GM19467 (cell line): Measurements from ENCODE around the gene OIP5.
A peak's percentile ranks its signal among the peaks of the same experiment; 100 is the strongest.
"Not testable (repeated sequence)": the region's sequence is repeated elsewhere in the genome, so short reads cannot be mapped to it uniquely, and the experiment has no call there.

Source experiments
- ATAC-seq: cut with Tn5 transposase; IDR thresholded peaks from one replicate; pipeline ENCODE4 v1.9.1; 2021; ENCODE audit warnings: mild to moderate bottlenecking, moderate library complexity; ENCODE audit not compliant: unreplicated experiment

Gene OIP5

DNA sequence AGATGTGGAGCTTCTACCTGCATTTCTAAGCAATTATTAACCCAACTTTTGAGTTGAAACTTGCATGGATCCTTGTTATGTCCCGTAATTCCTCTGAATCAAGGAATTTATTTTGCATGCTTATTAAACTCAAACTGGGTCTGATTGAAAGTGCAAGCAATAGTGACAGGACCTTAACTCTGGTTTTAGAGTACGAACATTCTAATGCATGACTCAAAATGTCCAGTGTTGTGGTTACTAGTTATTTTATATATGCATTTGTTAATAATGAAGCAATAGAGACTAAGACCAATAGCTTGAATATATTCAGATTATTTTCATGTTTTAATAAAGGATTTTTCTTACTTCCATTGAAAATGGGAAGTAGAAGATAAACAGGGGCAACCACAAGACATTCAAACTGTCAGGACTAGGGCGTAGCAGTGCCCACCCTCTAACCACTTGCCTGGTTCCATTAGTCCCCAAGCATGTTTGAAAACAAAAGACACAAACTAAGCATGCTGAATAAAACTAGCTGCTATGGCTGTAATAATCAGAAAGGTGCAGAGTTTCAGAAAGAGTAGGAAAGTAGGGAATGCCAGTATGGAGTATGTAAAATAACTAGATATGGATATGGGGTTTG lies 28.1 kb downstream of the OIP5 start:
- no peak for ATAC-seq

DNA sequence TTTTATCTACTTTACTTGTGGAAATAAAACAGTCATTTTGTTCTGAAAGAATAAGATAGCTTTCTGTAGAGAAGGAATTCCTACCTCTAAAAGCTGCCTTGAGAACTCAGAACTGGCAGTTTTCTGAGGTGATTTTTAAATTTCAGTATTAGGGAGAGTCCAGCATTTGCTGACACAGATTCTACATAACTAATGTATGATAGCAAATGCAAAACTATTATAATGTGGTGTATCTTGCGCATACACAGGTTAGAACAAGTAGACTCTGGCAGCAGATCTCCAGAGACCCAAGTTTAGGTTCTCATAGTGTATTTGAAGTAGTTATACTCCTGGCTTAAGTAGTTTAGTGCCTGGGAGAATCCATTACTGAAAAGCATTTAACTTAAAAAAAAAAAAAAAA lies 30.8 kb downstream of the OIP5 start:
- ATAC-seq, result no peak

DNA sequence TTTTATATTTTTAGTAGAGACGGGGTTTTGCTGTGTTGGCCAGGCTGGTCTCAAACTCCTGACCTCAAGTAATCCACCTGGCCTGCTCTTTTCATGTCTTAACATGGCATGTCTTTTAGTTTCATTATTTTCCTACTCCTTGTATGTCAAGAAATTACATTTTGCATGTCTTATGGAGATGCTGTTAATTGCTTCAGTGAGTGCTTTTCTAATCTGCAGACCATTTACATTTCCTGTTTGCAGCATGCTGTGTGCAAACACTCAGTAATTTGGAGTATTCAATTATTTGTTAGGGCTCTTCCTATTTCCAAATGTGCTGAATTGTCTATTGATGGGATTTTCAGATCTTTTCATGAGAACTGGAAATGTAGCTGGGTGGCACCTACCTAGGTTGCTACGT lies 31.3 kb downstream of the OIP5 start:
- not testable (repeated sequence) for ATAC-seq

DNA sequence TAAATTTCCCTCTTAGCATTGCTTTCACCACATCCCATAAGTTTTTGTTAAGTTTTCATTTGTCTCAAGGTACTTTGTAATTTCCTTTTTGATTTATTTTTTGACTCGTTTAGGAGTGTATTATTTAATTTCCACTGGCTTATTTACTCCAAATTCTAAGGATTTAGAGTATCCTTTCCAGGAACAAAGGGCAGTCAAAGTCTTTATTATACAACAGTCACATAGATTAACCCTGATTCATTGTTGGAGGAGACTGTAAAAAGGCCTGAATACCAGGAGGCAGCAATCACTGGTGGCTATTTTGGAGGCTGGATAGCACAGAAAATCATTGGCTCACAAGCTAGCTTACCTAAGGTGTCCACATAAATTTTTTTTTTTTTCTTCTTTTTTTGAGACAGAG lies 39.9 kb downstream of the OIP5 start:
- ATAC-seq, result no peak

DNA sequence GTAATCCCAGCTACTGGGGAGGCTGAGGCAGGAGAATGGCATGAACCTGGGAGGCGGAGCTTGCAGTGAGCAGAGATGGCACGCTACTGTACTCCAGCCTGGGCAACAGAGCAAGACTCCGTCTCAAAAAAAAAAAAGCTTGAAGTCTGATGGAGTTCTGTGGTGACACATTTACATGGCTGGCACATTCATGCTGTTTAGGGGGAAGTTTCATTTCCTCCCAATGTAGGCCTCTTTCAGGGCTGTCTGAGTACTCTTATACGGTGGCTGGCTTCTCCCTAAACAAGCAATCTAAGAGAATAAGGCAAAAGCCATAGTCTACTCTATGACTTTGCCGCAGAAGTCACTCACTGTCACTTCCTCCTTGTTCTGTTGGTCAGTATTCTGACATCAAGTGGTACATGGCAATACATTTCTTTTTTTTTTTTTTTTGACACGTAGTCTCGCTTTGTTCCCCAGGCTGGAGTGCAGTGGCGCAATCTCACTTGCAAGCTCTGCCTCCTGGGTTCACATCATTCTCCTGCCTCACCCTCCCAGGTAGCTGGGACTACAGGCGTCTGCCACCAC lies 41.2 kb downstream of the OIP5 start:
- ATAC-seq, result peak; percentile 60

DNA sequence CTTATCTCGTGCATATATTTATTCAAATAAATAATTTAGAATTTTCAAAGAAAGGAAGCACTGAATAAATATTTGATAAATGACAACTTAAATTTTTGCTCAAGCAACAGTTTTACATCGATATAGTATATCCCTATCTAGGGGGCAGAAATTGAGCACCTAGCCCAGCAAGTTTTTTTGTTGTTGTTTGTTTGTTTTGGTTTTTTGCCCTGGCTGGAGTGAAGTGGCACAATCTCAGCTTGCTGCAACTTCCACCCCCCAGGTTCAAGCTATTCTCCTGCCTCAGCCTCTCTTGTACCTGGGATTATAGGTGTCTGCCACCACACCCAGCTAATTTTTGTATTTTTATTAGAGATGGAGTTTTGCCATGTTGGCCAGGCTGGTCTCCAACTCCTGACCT lies 42.4 kb downstream of the OIP5 start:
- no peak for ATAC-seq

DNA sequence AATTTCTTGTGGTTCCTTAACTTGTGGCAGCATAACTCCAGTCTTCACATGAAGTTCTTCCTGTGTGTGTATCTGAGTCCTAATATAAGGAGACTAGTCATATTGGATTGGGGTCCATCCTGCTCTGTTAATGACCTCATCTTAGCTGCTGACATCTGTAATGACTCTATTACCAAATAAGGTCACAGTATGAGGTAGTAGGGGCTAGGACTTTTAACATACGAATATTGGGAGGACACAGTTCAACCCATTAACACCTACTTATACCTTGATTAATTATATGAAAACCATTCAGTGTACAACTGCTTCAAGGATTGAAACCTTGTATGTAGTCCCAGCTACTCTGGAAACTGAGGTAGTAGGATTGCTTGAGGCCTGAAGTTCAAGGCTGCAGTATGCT lies 43.9 kb downstream of the OIP5 start:
- ATAC-seq, result no peak

DNA sequence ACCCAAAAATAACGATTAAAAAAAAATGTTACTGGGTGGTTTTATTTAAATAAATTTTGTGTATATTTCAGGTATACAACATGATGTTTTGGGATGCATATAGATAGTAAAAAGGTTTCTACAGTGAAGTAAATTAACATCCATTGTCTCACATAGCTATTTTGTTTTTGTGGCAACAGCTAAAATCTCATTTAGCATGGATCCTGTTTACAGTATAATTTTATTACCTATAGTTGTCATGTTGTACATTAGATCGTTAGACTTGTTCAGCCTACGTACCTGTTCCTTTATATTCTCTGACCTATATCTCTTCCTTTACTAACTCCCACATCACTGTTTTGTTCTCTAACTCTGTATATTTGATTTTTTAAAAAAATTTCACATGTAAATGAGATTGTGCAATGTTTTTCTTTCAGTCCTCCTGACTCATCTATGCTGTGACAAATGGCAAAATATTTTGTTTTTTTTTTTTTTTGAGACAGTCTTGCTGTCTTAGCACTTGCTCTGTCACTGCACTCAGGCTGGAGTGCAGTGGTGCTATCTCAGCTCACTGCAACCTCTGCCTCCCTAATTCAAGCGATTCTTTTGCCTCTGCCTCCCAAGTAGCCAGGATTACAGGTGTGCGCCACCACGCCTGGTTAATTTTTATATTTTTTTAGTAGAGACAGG lies 45.6 kb downstream of the OIP5 start:
- no peak for ATAC-seq

DNA sequence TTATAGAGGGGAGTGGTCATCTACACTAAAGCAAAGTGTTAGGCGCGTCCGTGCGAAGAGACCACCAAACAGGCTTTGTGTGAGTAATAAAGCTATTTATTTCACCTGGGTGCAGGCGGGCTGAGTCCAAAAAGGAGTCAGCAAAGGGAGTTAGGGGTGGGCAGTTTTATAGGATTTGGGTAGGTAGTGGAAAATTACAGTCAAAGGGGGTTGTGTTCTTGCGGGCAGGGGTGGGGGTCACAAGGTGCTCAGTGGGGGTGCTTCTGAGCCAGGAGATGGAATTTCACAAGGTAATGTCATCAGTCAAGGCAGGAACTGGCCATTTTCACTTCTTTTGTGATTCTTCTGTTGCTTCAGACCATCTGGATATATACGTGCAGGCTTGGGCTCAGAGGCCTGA lies 47.1 kb downstream of the OIP5 start:
- no peak for ATAC-seq

DNA sequence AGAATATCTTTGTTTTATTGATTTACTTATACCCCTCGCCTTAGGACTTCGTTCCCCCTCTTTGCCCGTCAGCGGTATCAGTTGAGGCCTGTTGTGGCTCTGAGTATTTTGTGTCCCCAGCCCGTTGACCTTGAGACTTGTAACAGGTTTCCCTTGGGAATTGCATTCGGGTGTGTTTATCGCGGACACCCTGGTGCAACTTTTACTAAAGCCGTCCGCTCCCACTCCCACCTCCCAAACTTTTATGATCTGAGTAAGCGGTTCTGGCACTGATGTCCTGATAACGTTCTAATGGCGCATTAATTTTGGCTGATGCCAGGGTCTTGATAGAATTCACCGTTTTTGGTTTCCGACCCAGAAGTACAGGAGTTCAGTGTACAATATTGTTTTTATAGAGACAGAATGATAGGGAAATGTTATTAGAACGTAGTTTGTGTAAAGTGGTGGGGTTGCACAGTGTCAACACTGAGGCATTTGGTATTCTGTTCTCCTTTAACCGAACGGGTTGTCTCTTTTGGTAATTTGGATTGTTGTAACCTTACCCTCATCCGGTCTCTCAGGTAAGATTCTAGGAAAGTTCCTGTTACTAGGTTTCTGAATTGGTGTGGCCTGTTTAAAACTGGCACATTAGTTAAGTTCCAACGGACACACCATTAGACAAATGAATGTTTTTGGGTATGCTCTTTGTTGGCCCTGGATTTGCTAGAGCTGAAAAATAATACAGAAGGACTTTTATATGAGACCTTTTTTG lies 47.8 kb downstream of the OIP5 start:
- ATAC-seq, result no peak

DNA sequence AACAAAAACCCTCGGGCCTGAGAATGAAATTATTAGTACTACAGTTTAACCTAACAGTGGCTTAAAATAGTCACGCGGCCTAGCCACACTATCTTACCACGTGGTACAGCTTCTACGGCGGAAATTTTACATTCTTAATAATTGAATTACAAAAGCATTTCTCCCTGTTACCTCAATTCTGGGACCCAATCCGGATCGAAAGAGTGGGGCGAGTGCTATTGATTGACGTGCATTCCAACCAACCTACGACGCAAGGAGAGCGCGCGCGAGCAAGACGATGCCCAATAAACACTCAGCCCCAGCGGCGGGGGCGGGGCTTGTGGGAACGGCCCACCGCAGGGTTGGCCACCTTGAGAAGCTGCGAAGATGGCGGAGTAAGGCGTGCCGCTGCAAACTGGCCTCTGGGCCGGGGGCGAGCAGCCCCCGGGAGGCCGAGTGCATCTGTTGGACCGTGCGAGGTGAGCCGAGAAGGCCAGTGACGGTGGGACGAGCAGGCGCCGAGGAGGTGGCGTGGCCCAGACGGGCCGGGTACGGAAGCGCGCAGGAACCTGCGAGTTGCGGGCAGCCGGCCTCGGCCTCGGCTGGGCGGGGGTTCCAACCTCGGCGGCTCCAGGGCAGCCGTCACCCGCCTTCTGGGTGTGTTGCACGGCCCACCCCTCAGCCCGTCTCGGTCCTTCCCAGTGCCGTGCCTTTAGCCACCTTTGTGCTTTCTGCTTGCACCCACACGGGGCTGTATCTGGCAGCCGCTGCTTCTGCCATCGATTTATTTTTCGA lies 48.6 kb downstream of the OIP5 start:
- ATAC-seq, result peak; percentile 90

DNA sequence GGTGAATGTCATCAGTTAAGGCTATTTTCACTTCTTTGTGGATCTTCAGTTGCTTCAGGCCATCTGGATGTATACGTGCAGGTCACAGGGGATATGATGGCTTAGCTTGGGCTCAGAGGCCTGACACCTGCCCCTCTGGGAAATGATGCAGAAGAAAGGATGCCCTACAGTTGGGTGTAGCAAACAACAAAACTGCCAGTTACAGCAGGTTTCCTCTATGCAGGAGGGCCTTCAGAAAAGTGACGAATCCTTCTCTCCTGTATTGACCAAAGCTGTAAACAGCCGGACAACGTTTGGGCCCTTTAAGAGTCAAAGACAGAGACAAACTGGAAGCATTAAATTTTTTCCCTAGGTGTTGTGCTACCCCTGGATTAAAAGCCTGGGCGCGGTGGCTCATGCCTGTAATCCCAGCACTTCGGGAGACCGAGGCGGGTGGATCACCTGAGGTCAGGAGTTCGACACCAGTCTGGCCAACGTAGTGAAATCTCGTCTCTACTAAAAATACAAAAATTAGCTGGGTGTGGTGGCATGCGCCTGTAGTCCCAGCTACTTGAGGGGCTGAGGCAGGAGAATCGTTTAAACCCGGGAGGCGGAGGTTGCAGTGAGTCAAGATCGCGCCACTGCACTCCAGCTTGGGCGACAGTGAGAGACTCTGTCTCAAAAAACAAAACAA lies 49.3 kb downstream of the OIP5 start:
- not testable (repeated sequence) for ATAC-seq

DNA sequence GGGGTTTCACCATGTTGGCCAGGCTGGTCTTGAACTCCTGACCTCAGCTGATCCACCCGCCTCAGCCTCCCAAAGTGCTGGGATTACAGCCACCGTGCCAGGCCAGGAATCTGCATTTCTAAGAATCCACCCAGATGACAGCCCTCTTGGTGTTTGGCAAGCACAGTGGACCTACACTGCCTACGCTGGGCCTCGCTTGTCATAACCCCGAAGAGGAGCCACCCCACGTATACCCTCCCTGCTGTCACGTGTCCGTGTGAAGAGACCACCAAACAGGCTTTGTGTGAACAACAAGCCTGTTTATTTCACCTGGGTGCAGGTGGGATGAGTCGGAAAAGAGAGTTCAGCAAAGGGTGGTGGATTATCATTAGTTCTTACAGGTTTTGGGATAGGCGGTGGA lies 50.0 kb downstream of the OIP5 start:
- ATAC-seq, result not testable (repeated sequence)

DNA sequence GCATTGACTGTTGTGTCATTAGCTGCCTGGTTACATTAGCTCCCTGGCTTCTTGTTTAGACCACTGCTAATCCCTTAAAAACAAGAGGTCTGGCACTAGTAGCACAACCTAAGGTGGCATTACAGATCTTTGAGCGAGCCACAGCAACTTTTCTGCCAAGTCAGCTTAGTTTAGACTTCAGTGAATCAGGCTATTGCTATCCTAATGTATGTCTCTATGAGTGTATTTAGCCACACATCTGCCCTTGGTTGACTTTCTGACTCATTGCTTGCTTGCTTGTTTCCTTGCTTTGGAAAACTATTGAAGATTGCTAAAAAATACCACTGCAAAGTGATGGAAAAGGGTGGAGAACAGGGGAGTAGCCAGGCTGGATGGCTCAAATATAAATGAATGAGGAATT lies 51.2 kb downstream of the OIP5 start:
- ATAC-seq, result no peak

DNA sequence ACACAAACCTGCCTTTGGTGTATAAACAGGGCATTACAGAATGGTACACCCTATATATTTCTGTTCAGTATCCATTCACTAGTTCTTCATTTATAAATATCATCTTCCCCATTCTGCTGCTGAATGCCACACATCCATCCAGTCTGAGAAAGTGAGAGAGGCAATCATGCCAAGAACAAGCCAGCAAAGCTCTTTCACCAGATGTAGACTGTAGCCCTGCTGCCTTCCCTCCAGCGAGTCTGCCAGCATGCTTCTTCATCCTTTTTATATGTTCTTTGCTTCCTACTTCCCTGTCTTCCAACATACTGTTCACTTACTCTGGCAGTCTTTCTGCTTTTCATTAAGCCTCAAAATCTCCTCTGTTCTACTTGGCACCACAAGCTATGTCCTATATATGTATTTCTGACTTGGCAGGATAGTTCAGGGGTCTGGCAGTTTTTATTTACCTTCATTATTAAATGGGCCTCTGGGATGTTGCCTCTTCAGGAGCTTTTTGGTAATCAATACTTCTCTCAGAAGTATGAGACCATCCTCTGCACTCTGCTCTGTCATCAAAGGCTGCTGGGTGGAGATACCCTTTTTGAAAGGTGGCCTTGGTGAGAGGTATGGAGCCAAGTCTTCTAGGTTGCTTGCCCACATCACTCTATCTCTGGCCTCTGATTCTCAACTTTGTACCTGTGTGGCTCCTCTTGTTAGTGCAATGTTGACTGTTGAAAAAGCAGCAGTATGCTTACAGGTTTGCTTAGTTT lies 52.7 kb downstream of the OIP5 start:
- no peak for ATAC-seq

DNA sequence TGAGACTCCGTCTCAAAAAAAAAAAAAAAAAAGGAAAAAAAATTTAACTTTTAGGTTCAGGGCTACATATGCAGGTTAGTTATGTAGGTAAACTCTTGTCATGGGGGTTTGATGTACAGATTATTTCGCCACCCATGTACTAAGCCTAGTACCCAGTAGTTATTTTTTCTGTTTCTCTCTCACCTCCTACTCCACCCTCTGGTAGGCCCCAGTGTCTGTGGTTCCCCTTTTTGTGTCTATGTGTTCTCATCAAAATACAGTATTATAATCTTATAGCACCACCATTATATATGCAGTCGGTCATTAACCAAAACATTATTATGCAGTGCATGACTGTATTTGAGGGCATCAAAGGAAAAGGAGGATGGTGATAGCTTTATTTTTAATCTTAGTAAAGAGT lies 54.1 kb downstream of the OIP5 start:
- ATAC-seq, result no peak

DNA sequence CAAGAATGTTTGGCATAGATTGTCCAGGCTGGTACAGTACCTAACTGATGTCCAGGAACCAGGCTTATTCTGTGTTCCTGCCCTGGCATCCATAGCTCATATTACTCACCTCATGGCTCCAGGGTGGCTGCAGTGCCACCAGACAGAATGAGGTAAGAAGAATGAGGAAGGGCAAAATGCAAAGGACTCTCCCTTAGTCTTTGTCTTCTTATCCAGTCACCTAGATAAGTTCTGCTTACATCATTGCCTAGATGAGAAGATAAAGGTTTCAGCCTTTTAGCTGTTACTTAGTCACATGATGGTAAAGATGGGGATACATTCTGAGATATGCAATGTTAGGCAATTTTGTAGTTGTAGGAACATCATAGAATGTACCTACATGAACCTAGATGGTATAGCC lies 55.6 kb downstream of the OIP5 start:
- ATAC-seq, result no peak

DNA sequence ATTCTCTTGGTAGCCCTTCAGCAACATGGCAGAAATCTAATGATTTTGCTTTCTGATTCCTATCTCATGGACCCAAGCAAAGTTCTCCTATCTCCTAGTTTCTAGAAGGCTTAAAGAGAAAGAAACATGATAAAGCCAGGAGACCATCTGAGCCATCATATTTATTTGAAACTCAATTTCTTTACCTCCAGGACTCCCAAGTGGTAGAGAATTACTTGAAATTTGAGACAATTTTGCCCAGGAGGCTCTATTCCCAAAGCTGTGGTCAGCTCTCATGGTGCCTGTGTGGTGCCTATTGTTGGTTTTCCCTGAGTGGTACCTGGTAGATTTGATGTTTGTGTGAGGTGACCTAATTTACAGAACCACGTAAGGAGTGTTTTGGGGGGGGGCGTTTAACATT lies 62.5 kb downstream of the OIP5 start:
- no peak for ATAC-seq

DNA sequence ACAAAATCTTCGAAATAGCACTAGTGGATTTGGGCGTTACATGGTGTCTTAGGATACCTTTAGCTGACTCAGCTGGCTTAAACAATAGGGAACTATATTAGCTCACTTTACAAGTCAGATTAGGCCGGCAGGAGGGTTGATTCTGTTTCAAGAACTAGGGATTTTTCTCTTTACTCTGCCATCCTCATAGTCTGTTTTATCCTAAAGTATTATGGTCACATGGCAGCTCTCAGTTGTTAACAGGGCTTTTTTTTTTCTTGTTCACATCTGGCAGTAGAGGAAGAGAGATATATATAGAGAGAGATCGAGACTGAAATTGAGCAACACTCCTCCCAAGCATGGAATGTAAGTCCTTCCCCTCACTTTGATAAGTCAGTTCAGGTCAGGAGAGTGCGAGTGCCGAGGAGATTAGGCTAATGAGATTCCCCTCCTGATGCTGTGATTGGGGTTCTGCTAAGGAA lies 68.5 kb downstream of the OIP5 start:
- no peak for ATAC-seq

DNA sequence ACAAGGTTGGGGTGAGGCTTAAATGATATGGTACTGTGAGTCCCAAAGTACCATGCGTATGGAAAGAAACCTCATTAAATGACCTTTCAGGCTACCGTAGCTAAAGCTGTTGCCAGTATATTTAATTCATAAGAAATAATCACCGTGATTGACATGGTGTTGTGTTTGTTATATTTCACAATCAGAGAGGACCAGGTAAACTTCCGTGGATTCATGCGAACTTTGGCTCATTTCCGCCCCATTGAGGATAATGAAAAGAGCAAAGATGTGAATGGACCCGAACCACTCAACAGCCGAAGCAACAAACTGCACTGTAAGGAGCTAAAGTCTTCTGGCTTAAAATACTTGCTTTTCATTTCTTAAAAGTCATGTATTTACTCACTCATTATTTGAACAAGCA lies 69.8 kb downstream of the OIP5 start:
- ATAC-seq, result no peak
